DMS153 treated with DMSO at 0.1 percent for 48 hours (cell line): Measurements from ENCODE around the gene STAT3.
"Not testable (repeated sequence)": the region's sequence is repeated elsewhere in the genome, so short reads cannot be mapped to it uniquely, and the experiment has no call there.

Experiments used
- DNase-seq: peaks from one replicate; lab custom pipeline; 2025; ENCODE audit not compliant: unreplicated experiment; lab: John Stamatoyannopoulos, UW

The STAT3 gene

DNA sequence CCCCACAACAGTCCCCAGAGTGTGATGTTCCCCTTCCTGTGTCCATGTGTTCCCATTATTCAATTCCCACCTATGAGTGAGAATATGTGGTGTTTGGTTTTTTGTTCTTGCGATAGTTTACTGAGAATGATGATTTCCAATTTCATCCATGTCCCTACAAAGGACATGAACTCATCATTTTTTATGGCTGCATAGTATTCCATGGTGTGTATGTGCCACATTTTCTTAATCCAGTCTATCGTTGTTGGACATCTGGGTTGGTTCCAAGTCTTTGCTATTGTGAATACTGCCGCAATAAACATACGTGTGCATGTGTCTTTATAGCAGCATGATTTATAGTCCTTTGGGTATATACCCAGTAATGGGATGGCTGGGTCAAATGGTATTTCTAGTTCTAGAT is 123.9 kb downstream of the STAT3 start:
- not testable (repeated sequence) for DNase-seq
